Smooth muscle cell of the pulmonary artery (primary cell): ENCODE results near the gene TUBGCP4. TPM values are rescaled to one million over a fixed set of nuclear protein-coding genes. Genes with fewer than 3 reads are reported as not detected.

Experiments used
- total RNA-seq: library from RNA; depleted of rRNA; stranded (reverse); fragments of >200 nt; gene quantifications from 2 replicates; pipeline ENCODE4 v1.2.3, GENCODE V29; 2014

The TUBGCP4 gene
- total RNA-seq, result 15.4 and 18.4 TPM in 2 replicates

DNA sequence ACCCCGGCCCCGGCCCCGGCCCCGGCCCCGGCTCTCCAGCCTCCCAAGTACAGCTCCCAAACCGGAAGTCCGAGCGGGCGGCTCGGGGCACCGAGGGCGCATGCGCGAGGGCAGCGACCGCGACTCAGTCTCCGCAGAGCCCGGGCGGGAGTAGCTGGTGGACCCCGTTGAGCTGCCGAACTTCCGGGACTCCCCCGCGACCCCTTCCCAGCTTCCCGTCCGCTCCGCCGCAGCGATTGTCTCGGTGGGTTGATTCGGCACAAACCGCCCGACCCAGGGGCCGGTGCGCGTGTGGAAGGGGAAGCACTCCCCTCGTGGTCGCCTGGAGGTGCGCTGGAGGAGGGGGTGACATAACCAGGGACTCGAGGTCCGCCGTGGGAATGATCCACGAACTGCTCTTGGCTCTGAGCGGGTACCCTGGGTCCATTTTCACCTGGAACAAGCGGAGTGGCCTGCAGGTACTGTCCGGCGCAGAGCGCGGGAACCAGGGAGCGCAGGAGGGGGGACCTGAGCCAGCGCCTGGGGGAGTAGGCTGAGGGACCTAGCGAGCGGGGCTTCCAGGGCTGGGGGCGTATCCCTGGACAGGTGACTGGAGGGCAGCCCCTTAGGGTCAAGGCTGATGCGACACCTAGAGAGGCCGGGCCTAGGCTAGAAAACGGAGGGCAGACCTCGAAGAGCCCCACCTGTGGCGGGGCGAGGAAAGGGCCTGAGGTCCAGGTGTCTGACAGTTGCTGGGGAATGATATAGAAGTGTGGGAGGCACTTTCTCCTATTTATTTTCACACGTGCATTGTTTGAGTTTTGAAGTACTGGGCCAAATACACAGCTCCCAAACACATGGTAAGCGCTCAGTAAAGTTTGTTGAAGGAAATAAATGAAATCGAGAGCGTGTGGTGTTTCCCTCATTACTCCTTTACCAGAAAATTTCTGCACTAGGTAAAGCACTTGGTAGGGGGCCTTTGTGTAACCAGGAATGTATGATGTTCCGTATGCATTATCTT lies at the start of gene TUBGCP4, which contains the start of gene ZSCAN29:
TSS of gene TUBGCP4 (plus strand) at position 127 of the 1,000 bp plus-strand sequence. CDS start at position 381, 254 bp downstream.
TSS of gene ZSCAN29 (minus strand) at position 69 of the 1,000 bp plus-strand sequence. CDS start 1,130 bp downstream, outside the sequence.

GRCh38 chr15:43329960-43330779 lies 40.7 kb upstream of the TUBGCP4 start, which contains the start of gene LCMT2:
Gene LCMT2 (minus strand): TSS chr15:43330573. CDS start chr15:43330489, 84 bp downstream.

Other genes starting within 250 kb of the TUBGCP4 start
- 12.7 and 12.8 TPM in 2 replicates for gene TMEM62, start 237.5 kb upstream of the TUBGCP4 start, total RNA-seq
- gene CCNDBP1, start 185.7 kb upstream of the TUBGCP4 start, total RNA-seq, result 53.5 and 66.1 TPM in 2 replicates
- gene EPB42, start 150.1 kb upstream of the TUBGCP4 start, total RNA-seq, result 0.23 TPM in 1 of 2 replicates, not detected in the other
- gene TGM5, start 104.2 kb upstream of the TUBGCP4 start, total RNA-seq, result 0.26 TPM in 1 of 2 replicates, not detected in the other
- not detected in 2 replicates for gene TGM7, start 68.8 kb upstream of the TUBGCP4 start, total RNA-seq
- 7.2 and 8.6 TPM in 2 replicates for gene LCMT2, start 40.5 kb upstream of the TUBGCP4 start, total RNA-seq
- gene ZSCAN29, start 58 bp upstream of the TUBGCP4 start, total RNA-seq, result 16.7 and 17.8 TPM in 2 replicates
- 100 and 102 TPM in 2 replicates for gene TP53BP1, start 122.1 kb downstream of the TUBGCP4 start, total RNA-seq
- gene MAP1A, start 146.5 kb downstream of the TUBGCP4 start, total RNA-seq, result 96.1 and 105 TPM in 2 replicates
- 23.7 and 31.9 TPM in 2 replicates for gene PPIP5K1, start 219.1 kb downstream of the TUBGCP4 start, total RNA-seq
- not detected in 2 replicates for gene CKMT1B, start 222.9 kb downstream of the TUBGCP4 start, total RNA-seq
- 0.17 TPM in 1 of 2 replicates, not detected in the other for gene STRC, start 247.7 kb downstream of the TUBGCP4 start, total RNA-seq